HG03025 (cell line): ENCODE results near the gene SPG7.
A peak's percentile ranks its signal among the peaks of the same experiment; 100 is the strongest.

Experiments
- ATAC-seq: cut with Tn5 transposase; IDR thresholded peaks from one replicate; pipeline ENCODE4 v1.9.1; 2021; ENCODE audit warnings: mild to moderate bottlenecking, moderate library complexity; ENCODE audit not compliant: unreplicated experiment, low FRiP score

The SPG7 gene

DNA sequence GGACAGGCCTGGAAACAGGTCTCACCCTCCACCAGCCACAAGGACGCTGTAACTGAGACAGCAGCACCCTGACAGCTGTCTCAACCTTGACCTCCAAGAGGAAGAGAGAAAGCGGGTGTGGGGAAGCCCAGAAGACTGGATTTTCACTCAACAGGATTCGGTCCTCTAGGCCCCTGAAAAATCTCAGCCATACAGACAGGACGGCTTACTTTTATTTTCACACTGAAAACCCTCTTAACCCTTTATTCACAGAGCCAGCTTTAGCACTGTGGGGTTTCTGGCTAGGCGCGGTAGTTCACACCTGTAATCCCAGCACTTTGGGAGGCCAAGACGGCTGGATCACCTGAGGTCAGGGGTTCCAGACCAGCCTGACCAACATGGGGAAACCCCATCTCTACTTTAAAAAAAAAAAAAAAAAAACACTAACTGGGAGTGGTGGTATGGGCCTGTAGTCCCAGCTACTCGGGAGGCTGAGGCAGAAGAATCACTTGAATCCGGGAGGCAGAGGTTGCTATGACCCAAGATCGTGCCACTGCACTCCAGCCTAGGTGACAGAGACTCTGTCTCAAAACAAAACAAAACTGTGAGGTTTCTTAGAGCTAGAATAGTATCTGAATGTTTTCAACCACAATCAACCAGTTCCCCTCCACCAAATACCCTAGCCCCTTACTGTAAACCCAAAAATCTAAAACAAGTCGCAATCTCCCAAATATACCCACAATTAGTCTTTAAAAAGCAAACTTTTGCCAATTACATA, 23.1 kb upstream of the SPG7 start:
- no peak for ATAC-seq

- no peak for ATAC-seq
Observed at GRCh38 chr16:89485701-89486246, 22.4 kb upstream of the SPG7 start.

- no peak for ATAC-seq
Observed at GRCh38 chr16:89489040-89489897, 18.9 kb upstream of the SPG7 start.

DNA sequence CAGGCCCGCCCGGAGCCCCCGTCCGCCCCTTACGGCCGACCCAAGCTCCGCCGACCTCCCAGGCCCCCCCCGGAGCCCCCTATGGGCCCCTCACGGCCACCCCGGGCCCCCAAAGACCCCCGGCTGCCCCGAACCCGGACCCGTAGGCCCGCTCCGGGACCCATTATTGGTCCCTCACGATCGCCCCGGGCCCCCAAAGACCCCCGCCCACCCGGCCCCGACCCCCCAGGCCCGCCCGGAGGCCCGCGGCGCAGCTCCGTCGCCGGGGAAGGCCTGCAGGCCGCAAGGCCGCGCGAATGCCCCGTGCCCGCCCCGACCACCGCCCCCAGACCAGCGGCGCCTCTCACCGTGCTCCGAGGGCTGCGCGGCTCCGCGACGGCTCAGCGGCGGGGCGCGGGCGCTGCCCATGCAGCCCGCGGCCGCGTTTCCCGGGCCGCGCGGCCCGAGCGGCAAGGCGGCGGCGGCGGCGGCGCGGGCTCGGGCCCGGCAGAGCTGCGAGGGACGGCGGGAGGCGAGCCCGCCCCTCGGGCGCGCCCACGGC, 18.2 kb upstream of the SPG7 start:
- ATAC-seq: no peak

DNA sequence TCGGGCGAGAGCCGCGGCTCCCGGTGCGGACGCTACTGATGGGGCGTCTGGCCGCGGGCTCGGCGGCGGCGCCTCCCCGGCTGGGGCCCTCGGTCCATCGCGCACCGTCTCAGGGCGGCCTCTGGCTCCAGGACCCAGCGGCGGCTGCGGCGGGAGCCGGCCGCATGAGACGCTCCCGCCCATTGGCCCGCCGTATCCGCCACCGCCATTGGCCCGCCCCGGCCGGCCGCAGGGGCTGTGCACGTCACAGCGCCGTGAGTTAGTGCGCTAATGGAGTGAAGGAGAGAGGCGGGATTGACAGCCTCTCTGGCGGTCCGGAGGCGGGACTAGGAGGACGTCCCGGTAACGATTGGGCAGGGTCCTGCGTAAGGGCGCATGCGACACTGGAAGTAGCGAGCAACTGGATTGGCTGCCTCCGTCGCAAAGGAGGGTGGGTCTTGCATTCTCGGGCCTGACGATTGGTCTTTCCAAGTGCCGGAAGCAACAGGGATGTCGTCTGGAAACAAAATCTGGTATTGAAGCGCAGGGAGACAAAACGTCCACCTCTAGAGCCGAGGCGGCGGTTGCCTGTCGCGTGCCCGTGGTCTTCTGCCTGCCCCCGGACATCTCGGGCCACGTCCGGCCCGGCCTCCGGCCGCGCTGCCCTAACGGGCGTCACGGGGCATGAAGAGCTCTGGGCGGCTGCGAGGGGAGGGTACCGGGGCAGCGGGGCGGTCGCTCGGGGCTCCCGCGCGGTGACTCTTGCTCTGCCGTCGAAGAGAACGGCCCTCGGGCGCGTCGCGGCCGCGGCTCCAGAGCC, 17.6 kb upstream of the SPG7 start, which contains the start of gene ANKRD11:
TSS of gene ANKRD11 (minus strand) at position 123 of the 799 bp plus-strand sequence. CDS start 173,542 bp downstream, outside the sequence.
- peak; percentile 78 for ATAC-seq

- ATAC-seq: no peak
Observed at GRCh38 chr16:89491238-89491869, 16.8 kb upstream of the SPG7 start.

- ATAC-seq: no peak
Observed at GRCh38 chr16:89491974-89492687, 16.1 kb upstream of the SPG7 start.

DNA sequence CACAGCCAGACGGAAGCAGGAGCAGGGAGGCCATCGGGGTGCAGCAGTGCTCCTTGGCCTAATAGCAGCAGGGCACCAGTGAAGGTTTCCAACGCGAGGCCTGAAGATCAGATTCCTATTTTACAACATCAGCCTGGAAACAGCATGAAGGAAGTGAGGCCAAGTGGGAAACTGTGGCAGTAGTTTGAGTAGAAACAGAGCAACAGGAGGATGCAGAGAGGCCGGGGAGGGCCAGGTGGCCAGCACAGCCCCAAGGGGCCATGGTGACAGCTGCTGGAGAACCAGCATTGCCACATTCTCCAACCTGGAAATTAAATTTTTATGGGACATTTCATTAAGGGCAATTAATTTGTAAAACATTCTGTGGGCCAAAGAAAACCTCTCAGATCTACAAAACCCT, 14.4 kb upstream of the SPG7 start:
- ATAC-seq: no peak

DNA sequence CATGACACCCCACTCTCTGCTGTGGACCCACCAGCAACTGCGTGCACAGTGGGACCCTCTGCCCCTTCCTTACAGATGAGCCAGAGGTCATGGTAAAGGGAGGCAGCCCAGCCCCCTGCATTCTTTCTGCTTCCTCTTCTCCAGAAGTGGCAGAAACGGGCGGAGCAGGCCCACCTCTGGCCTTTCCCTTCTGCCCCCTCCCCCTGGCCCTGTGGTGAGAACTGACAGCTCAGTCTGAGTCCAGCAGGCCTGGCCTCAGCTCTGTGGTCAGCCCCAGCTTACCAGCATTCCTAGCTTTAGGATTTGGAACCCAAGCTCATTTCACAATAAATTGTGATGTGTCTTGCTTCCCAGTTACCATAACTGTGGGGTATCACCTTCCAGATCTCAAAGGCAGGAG, 13.1 kb upstream of the SPG7 start:
- ATAC-seq: no peak

GRCh38 chr16:89498839-89499238, 9.4 kb upstream of the SPG7 start:
- no peak for ATAC-seq

DNA sequence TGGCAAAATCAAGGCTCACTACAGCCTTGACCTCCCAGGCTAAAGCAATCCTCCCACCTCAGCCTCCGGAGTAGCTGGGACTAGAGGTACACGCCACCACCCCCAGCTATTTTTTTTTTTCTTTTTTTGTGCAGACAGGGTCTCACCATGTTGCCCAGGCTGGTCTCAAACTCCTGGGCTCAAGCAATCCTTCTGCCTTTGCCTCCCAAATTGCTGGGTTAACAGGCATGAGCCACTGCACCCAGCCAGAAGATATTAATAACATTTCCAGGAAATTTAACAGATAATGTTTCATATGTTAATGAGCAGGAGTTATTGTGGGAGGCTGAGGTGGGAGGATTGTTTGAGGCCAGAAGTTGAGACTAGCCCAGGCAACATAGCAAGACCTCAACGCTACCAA, 8.4 kb upstream of the SPG7 start:
- ATAC-seq: no peak

GRCh38 chr16:89502081-89502843, 5.9 kb upstream of the SPG7 start:
- no peak for ATAC-seq

- ATAC-seq: no peak
Observed at GRCh38 chr16:89504091-89504490, 4.1 kb upstream of the SPG7 start.

GRCh38 chr16:89505204-89506112, 2.7 kb upstream of the SPG7 start:
- no peak for ATAC-seq

DNA sequence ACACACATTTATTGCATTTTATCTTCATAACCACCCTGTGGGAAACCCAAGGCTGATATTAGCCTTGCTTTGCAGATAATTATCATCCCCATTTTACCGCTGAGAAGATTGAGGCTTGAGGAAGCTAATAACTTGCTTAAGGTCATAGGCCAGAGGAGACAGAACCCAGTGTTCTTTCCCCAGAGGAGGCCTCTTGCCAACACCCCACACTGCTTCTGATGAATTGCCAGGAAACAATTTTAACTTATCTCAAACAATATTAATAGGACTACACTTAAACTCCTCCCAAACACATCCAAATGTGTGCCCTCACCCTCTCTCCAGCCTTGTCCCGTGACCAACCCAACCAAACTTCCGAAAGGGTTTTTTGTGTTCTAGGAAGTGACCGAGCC, 2.1 kb upstream of the SPG7 start:
- ATAC-seq: no peak

- ATAC-seq: no peak
Observed at GRCh38 chr16:89506791-89507191, 1.4 kb upstream of the SPG7 start.

GRCh38 chr16:89507214-89507833, 879 bp upstream of the SPG7 start:
- ATAC-seq: no peak
